Measurements from ENCODE around the gene PLEKHJ1.

Gene PLEKHJ1

DNA sequence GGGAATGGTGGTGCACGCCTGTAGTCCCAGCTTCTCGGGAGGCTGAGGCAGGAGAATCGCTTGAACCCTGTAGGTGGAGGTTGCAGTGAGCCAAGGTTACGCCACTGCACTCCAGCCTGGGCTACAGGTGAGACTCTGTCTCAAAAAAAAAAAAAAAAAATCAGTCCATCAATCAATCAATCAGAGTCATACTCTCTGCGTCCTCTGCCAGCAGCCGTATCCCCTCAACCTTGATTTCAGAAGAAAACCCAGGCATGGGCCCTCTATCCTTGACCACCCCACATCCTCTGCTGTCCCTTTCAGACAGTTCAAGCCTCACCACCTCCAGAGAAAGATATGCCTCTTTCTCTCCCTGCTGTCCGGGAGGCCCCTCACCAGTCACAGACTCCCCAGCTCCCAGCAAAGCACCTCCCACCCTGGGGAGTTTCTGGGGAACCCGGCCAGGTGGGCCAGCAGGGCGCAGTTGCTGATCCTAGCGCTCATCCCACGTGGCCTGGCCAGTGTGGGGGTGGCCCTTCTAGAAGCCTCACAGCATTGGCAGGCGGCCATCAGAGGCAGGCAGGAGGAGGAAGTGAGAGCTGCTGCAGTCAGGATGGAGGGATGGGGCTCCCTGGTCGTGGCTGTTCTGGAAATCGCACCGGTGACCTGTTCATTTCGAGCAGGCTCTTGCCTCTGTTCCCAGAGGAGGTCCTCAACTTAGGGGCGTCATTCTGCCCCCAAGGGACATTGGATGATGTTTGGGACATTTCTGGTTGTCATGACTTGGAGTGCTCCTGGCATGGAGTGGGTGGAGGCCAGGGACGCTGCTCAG lies 30.3 kb upstream of the PLEKHJ1 start:
- Histone ChIP-seq H3K79me2 (ENCODE audit: low read length) (peaks cover 24% of the 10 kb centered on the region), H3K27me3 (ENCODE audit: low read depth, low read length) (no peaks in the 10 kb centered on the region), H3K4me2 (ENCODE audit: low read length) (peak overlapping the region; percentile 59), H3K36me3 (replicated peaks; ENCODE audit: low read depth, low read length) (peaks cover 14% of the 10 kb centered on the region), H3K9me3 (ENCODE audit: insufficient read depth, low read length) (no peaks in the 10 kb centered on the region), H2AFZ (ENCODE audit: low read depth, low read length) (peak overlapping the region; percentile 82; the same call in 1 of the 2 replicates), H3K27ac (ENCODE audit: low read length) (peak overlapping the region; percentile 1; the same call in 1 of the 2 replicates), H3K9ac (ENCODE audit: low read length) (peak overlapping the region; percentile 34; the same call in 1 of the 2 replicates), H4K20me1 (ENCODE audit: insufficient read depth, low read length) (peaks cover 18% of the 10 kb centered on the region), H3K4me1 (ENCODE audit: low read length) (peaks cover 36% of the 10 kb centered on the region), H3K4me3 (ENCODE audit: low read length) (peak overlapping the region; percentile 32)
- TF ChIP-seq EZH2phosphoT487 (IDR thresholded peaks at IDR 0.05; ENCODE audit: low read depth) = no peak
- TF ChIP-seq, protein P1, sequence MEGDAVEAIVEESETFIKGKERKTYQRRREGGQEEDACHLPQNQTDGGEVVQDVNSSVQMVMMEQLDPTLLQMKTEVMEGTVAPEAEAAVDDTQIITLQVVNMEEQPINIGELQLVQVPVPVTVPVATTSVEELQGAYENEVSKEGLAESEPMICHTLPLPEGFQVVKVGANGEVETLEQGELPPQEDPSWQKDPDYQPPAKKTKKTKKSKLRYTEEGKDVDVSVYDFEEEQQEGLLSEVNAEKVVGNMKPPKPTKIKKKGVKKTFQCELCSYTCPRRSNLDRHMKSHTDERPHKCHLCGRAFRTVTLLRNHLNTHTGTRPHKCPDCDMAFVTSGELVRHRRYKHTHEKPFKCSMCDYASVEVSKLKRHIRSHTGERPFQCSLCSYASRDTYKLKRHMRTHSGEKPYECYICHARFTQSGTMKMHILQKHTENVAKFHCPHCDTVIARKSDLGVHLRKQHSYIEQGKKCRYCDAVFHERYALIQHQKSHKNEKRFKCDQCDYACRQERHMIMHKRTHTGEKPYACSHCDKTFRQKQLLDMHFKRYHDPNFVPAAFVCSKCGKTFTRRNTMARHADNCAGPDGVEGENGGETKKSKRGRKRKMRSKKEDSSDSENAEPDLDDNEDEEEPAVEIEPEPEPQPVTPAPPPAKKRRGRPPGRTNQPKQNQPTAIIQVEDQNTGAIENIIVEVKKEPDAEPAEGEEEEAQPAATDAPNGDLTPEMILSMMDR (IDR thresholded peaks at IDR 0.05; ENCODE audit: low read depth, low read length) = no peak

DNA sequence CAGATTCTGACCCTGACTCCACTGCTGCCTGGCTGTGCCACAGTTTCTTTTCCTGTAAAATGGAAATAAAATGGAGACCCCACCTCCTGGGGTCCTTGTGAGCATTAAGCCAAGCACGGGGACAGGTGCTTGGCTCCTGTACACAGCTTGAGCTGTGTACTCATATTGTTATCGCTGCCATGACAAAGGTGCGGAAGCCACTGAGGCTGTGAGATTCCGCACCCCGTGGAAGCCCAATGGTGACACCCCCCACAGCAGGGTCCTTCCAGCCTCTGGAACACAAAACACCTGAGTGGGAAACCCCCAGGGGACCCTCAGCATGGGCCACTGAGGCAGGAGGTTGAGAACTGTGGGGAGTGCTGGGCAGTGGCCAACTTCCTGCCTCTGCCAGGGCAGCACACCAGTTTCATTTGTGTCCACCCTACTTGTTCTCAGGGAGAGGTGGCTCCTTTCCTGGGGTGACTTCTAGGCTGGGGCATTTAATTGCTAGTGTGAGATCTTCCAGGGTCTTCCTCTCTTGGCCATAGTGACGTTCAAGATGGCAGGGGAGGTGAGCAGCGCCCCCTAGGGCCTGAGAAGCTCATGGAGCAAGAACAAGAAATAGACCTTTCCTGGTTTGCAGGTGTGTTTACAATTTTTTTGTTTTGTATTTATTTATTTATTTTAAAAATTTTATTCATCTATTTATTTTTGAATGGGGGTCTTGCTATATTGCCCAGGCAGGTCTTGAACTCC lies 25.5 kb upstream of the PLEKHJ1 start:
- Histone ChIP-seq H4K20me1 (ENCODE audit: insufficient read depth, low read length) (no peaks in the 10 kb centered on the region), H2AFZ (ENCODE audit: low read depth, low read length) (no peak overlapping the region), H3K4me3 (ENCODE audit: low read length) (no peak overlapping the region), H3K27ac (ENCODE audit: low read length) (no peak overlapping the region), H3K9me3 (ENCODE audit: insufficient read depth, low read length) (no peaks in the 10 kb centered on the region), H3K79me2 (ENCODE audit: low read length) (no peaks in the 10 kb centered on the region), H3K9ac (ENCODE audit: low read length) (no peak overlapping the region), H3K36me3 (replicated peaks; ENCODE audit: low read depth, low read length) (no peaks in the 10 kb centered on the region), H3K4me1 (ENCODE audit: low read length) (peaks cover 36% of the 10 kb centered on the region), H3K4me2 (ENCODE audit: low read length) (no peak overlapping the region), H3K27me3 (ENCODE audit: low read depth, low read length) (no peaks in the 10 kb centered on the region)
- TF ChIP-seq, protein P1 (IDR thresholded peaks at IDR 0.05; ENCODE audit: low read depth, low read length) = peak; percentile 68
- TF ChIP-seq EZH2phosphoT487 (IDR thresholded peaks at IDR 0.05; ENCODE audit: low read depth) = no peak

DNA sequence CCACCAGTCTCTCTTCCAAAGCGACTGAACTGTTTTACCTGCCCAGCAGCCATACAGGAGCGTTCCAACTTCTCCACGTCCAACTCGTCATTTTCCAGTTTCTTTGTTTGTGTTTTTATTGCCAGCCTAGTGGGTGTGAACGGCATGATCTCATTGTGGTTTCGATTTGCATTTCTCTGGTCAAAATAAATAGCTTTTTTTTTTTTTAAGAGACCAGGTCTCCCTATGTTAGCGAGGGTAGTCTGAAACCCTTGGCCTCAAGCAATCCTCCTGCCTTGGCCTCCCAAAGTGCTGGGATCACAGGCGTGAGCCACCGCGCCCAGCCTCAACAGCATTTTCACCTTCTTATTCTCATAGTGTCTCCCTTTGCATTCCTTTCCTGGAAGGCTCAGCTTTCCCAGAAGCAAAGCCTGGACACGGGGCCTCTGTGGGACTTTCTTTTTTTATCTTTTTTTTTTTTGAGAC lies 24.2 kb upstream of the PLEKHJ1 start:
- H4K20me1 ChIP-seq (ENCODE audit: insufficient read depth, low read length) = no peaks in the 10 kb centered on the region
- H3K9ac ChIP-seq (ENCODE audit: low read length) = no peak overlapping the region
- no peak overlapping the region for H2AFZ ChIP-seq (ENCODE audit: low read depth, low read length)
- TF ChIP-seq, protein P1 (IDR thresholded peaks at IDR 0.05; ENCODE audit: low read depth, low read length) = no peak
- no peak for TF ChIP-seq EZH2phosphoT487 (IDR thresholded peaks at IDR 0.05; ENCODE audit: low read depth)
- no peaks in the 10 kb centered on the region for H3K79me2 ChIP-seq (ENCODE audit: low read length)
- H3K9me3 ChIP-seq (ENCODE audit: insufficient read depth, low read length) = no peaks in the 10 kb centered on the region
- H3K4me2 ChIP-seq (ENCODE audit: low read length) = no peak overlapping the region
- peaks cover 36% of the 10 kb centered on the region for H3K4me1 ChIP-seq (ENCODE audit: low read length)
- H3K36me3 ChIP-seq (replicated peaks; ENCODE audit: low read depth, low read length) = no peaks in the 10 kb centered on the region
- no peaks in the 10 kb centered on the region for H3K27me3 ChIP-seq (ENCODE audit: low read depth, low read length)
- H3K4me3 ChIP-seq (ENCODE audit: low read length) = no peak overlapping the region
- H3K27ac ChIP-seq (ENCODE audit: low read length) = no peak overlapping the region

DNA sequence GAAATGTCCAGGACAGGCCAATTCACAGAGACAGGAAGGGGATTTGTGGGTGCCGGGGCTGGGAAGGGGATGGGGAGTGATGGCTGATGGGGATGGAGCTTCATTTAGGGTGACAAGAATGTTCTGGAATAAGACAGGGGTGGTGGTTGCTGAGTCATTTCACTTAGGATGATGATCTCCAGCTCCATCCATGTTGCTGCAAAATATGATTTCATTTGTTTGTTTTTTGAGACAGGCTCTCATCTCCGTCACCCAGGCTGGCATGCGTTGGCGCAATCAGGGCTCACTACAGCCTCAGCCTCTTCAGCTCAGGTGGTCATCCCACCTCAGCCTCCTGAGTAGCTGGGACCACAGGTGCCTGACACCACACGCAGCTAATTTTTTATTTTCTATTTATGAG lies 23.2 kb upstream of the PLEKHJ1 start:
- Histone ChIP-seq H4K20me1 (ENCODE audit: insufficient read depth, low read length) (no peaks in the 10 kb centered on the region), H3K9ac (ENCODE audit: low read length) (no peak overlapping the region), H3K4me3 (ENCODE audit: low read length) (no peak overlapping the region), H3K4me2 (ENCODE audit: low read length) (no peak overlapping the region), H2AFZ (ENCODE audit: low read depth, low read length) (no peak overlapping the region), H3K79me2 (ENCODE audit: low read length) (no peaks in the 10 kb centered on the region), H3K27ac (ENCODE audit: low read length) (no peak overlapping the region), H3K36me3 (replicated peaks; ENCODE audit: low read depth, low read length) (no peaks in the 10 kb centered on the region), H3K4me1 (ENCODE audit: low read length) (peaks cover 31% of the 10 kb centered on the region), H3K27me3 (ENCODE audit: low read depth, low read length) (no peaks in the 10 kb centered on the region), H3K9me3 (ENCODE audit: insufficient read depth, low read length) (no peaks in the 10 kb centered on the region)
- TF ChIP-seq, protein P1 (IDR thresholded peaks at IDR 0.05; ENCODE audit: low read depth, low read length) = no peak
- TF ChIP-seq EZH2phosphoT487 (IDR thresholded peaks at IDR 0.05; ENCODE audit: low read depth) = no peak
